HG02840 (cell line): Measurements from ENCODE around the gene DLGAP3.

Source experiments
- ATAC-seq: cut with Tn5 transposase; IDR thresholded peaks from one replicate; pipeline ENCODE4 v1.9.1; 2021; ENCODE audit warnings: mild to moderate bottlenecking, moderate library complexity, moderate number of reproducible peaks; ENCODE audit not compliant: unreplicated experiment, low FRiP score

The DLGAP3 gene

DNA sequence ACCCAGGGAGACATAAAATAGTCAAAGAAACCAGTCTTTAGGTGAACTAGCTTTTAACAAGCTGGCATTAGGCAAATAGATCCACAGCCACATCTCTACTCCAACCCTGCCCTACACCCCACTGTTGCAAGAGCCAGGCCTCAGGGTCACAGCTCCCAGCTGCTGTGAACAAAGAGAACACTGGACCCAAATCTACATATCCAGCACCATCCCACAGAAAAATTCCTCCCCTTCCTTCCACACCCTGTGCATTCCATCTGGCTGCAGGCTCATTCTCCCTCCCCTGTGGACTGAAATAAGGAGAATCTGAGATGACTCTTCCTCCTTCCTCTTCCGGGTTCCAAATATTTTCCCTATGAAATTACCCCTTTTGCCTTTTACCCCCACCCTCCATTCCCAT lies 23.2 kb downstream of the DLGAP3 start:
- no peak for ATAC-seq

DNA sequence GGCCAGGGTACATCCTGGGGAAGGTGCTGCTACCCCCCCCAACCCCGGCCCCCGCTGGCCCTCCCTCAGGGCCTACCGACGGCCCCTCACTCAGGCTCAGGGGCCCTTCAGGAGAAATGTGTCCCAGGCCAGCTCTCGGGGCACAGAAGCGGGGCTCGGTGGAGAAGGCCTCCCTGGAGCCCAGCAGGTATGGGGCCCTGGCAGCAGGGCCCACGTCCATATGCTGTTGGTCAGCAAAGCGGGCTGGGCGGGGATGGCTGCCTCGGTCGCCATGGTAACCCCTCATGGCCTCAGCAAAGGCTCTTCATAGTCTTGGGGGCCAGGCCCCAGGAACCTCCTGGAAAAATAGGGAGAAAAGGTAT lies 24.4 kb downstream of the DLGAP3 start:
- ATAC-seq, result no peak

DNA sequence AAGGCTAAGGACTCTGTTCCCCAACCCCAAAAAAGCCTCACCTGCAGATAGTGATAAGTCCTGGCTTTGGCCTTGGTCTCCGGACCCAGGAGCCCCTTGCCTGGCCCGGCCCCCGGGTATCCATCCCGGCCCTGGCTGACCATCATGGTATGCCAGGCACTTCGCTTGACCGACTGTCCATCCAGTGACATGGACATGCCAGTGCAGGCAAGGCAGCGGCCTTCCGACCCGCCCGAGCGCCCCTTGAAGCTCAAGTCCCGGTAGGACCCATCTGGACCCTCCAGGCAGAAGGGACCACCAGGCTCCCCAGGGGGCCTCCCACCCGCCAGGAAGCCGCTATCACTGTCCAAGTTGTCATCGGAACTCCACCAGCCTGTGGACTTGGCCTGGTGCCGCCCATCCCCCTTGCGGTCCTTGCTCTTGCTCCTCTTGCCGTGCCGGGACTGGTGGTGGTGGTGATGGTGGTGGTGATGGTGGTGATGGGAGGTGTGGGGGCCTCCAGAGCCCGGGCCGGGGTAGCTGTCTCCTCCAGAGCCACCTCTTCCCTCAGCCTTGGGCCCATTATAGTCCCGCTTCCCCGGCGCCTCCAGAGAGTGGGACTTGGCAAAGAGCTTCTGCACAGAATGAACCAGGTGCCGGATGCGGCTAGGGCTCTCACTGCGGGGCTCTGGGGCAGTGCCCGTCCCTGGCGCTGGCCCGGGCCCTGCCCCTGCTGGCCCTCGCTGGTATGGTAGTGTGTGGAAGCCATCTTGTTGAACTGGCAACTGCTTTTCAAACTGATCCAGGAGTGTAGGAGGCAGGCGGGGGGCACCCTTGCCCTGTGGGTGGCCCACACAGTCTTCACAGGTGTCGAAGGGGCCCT lies 25.0 kb downstream of the DLGAP3 start:
- no peak for ATAC-seq

DNA sequence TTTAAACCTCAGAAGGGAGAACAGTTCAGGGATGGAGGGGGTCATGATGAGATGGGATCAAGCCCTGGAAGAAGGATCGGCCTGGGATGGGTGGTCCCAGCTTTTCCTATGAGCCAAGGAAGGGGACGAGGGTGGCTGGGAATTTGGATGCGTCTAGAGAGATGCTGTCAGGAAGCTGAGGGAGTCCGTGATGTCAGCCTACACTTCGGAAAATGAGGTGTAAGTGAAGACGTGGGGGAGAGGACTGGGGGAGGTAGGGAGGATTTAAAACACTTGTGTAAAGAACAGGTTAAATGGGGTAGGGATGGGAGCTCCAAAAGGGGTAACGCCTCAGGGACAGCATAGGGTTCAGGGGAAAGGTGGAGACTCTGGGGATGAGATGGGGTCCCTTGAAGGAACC lies 27.5 kb downstream of the DLGAP3 start:
- no peak for ATAC-seq

DNA sequence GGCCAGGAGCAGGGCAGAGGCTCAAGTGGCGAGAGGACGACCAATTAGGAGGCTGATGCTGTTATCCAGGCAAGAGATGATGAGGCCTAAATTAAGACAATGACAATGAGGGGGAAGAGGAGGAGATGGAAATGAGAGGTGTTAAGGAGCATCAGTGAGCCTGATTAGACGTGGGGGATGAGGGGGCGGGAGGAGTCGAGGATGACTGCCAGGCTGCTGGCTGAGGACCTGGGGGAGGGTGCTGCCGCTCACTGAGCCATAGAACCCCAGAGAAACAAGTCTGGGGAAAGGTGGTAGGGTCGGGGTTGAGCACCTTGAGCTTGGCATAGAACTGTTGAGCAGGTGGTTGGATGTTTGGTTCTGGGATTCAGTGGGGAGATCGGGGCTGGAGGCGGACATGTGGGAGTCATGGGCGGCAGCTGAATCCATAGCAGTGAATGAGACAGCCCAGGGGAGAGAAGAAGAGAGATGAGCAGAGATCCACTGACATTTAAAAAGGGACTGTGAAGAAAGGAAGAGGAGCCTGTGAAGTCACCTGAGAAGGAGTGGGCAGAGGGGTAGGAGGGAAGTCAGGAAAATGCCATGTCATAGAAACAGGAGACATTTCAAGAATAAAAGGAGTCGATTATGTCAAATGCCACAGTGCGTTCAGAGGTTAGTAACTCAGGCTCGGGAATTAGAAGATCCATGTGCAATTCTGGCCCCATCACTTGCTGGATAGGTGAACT lies 28.5 kb downstream of the DLGAP3 start:
- ATAC-seq, result no peak

DNA sequence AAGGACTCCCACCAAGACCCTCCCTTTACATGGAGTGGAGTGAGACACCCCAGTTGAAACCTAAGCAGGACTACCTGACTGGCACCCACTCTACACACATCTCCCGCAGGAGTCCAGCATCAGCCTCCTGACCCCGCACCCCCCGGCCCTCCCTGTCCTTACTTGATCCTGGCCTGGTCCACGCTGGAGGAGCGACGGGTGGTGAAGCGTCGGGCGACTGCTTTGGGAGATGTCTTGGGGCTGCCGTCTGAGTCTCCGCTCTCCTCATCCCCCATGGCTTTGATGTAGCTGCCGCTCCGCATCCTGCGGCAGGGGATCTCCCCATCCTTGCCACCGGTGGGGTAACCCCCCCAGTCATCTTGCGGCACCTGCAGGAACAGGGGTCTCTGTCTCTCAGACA lies 29.5 kb downstream of the DLGAP3 start:
- ATAC-seq, result no peak

DNA sequence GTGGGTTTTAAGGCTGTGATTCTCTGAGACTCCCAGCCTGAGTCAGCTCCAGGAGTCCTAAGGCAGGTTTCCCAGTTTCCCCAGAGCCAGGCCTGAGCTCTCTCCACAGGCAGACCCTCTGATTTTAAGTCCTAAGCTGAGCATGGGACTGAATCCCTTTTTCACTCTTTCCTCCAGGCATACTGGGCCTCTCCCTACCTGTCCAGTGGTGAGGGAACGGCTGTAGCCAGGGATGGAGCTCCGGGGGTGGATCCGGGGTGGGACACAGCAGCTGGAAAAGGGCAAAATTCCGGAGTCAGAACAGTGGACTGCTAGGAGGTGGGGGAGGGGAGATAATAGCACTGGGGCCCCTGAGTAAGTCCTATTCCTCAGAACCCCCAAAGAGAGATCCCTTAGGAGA lies 30.0 kb downstream of the DLGAP3 start:
- no peak for ATAC-seq

DNA sequence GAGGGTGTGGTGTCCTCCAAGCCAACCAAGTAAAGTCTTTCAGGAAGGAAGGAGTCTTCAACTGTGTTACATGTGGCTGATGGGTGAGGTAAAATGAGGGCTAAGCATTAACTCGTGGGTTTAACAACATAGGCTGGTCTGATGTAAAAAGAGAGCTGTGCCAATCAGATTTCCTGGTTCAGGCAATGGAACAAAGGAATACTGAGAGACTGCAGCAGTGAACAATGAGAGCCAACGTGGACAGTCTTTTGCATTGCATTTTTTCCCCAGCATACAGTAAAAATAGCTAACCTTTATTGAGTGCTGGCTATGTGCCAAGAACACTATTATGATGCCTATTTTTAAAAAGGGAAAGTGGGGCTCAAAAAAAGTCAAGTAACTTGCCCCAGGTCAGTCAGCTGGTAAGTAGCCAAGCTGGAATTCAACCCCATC lies 31.1 kb downstream of the DLGAP3 start:
- no peak for ATAC-seq

DNA sequence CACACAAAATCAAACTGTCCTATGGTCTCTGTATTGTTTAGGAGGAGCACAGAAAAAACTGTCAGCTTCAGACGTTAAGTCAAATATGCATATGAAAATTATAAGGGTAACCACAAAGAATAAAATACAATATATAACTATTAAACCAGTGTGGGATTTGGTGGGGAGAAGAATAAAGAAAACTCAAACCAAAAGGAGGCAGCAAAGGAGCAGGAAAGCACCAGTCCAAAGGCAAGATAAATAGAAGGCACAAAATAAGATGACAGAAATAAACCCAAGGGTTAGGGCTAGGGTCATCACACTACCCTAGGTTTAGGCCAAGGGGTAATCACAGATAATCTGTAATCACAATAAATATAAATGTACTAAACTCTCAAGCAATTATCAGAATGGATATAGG lies 32.8 kb downstream of the DLGAP3 start:
- no peak for ATAC-seq

DNA sequence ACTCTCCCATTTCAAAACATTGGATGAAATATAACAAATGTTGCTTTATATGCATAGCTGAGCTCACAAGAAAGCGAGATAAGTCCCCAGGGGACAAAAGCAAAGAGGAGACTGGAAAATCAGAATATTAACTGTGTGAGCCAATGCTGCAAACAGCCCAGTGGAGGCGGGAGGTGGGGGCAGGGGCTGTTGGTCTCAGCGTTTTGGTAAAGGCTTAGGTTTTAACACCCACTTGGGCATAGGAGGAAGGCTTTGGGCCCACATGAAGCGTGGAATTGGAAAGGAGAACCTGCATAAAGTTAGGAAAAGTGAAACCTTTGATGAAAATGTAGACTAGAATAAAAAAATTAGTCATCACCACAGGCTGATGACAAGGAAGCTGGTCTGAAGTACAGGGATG lies 39.7 kb downstream of the DLGAP3 start:
- no peak for ATAC-seq

DNA sequence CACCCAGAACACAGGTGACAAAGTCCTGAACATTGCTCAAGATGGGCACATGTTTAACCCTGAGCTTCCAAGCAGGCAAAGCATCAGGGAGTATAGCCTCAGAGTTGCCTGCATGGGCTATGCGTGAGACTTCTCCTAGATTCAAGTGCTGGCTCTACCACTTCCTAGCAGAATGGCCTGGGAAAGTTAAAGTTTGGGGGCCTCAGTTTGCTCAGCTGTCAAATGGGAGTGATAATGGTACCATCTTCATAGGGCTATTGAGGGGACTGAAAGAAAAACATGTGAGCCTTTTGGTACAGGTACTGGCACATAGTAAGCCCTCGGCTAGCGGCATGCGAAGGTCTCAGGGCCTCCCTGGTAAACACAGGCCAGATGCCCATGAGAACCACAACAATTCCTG lies 41.9 kb downstream of the DLGAP3 start:
- ATAC-seq, result no peak

DNA sequence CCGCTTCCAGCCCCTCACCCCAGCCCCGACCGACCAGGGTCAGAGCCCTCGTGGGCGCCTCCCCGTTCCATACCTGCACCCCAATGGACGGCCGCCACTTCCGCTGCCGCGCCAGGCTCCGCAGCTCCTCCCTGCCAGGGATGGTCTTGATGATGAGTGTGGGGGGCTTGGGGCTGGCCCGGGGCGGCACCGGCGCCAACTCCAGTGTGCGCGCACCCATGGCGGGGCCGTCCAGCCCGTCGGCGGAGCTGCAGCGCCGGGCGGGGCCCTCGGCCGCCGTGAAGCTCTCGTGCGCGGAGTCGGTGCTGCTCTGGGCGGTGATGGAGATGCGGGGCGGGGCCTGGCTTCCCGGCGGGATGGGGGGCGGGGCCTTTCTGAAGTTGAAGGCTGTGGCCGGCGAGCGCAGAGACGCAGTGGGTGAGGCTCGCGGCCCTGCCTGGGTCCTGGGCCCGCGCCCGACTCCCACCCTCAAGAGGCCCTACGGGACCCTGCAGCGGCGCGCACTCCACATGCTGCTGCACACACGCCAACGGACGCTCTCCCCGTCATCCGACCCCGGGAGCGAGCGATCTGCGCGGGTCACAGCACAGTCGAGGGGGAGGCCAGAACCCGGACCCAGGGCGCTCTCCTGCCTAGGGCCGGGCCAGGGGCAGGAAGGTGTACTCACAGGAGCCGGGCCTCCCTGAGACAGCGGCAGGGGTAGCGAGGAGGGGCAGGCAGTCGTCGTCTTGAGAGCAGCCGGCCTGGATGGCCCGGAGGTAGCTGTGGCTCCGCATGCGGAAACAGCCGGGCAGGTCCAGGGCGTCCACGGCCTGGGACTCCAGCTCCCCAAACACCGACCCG lies 43.8 kb downstream of the DLGAP3 start:
- ATAC-seq, result no peak

DNA sequence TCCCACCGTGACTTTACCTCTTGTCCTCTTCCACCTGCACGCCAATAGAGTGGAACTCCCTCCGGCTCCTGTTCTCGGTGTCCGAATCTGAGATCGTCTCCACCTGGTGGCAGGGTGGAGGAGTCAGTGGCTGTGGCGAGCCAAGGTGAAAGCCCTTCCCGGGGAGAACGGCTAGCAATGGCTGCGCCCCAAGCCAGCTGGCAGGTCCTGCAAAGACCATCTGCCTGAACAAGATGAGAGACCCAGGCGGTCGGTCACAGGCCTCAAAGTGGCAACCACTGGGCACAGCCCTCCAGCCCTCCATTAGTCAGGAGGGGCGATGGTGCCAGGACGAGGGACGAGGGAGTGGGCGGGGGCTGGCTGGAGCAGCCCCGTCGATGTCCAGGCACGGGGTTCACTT lies 44.5 kb downstream of the DLGAP3 start:
- no peak for ATAC-seq

DNA sequence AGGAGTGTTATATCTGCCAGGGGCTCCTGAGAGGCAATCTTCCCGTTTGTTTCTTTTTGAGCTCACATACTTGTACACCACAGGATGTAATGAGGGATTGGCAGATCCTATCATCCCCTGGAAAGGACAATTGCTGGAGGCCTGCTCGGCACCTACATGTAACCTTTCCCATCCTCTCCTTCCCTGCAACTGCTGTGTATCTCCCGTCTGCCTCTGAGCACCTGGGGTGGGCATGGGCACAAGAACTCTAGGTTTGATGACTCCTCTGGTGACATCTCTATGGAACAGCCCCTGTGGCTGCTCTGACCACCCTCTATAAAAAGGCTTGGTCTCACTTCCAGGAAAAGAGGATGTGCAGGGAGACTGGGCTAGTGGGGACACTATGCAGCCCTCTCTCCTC lies 44.9 kb downstream of the DLGAP3 start:
- ATAC-seq, result no peak

DNA sequence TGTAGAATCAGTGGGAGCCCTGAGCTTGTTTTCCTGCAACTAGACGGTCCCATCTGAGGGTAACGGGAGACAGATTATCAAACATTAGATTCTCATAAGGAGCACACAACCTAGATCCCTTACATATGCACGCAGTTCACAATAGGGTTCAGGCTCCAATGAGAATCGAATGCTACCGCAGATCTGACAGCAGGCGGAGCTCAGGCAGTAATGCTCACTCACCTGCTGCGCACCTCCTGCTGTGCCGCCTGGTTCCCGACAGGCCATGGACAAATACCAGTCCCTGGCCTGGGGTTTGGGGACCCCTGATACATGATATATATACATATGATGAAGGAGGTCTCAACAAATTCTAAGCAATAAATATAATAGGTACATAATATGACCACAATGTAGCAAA lies 50.2 kb downstream of the DLGAP3 start:
- ATAC-seq, result no peak

DNA sequence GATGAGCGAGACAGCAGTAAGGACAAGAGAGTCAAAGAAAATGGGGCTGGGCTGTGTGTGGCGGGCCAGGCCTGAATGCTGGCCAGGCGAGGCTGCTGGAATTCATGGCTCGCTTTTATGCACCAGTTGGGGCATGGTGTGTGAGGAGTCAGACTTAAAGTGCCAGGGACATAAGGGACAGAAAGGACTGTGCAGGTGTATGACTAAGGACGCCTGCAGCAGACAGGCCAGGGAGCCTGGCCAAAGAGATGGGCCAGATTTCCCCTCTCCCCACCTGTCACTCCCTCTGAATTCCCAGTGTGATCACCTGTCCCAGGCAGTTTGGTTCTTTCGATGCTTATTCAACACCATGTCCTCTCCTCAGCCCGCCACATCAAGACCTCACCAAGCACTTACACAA lies 53.0 kb downstream of the DLGAP3 start:
- no peak for ATAC-seq

DNA sequence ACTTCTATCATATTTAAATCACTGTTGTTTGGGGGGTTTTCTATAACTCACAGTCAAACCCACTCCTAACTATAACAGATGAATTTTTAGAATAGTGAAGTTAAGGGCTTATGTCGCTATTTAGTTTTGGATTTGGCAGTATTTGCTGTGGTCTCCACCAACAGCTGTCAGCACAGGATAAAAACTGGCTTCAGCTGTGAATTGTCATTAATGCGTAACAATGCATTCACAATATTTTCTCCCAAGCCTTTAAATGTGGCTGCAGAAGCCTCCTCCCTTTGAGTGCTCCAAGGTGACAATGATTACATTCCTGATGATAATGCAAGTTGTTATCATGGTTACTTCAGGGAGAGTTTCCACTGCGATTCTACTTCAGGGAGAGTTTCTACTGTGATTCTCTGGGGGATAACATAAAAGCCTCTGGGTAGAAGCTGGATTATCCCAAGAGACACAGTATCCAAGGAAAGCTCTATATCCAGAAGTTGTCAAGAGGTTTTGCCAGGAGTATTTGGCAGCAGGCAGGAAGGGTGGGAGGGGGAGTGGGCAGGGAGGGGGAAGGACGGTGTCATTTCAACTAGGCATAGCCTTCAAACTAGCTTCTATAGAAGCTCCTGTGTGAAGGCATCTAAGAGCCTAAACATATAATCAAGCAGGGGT lies 55.0 kb downstream of the DLGAP3 start:
- ATAC-seq, result no peak

DNA sequence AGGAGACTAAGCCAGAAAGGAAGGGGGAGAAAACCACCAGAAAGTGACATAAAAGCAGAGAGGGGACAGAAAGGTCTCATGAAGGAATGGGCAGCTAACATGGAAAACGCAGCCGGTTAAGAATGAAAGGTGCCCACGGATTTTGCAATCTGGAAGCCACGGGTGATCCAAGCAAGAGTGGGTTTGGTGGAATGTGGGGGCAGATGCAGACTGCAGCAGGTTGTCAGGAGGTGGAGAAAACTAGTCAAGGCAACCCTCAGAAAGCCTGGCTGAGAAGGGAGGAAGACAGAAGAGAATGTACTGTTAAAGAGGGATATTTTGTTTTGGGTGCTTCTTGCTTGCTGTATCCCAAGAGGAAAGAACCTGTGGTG lies 57.3 kb downstream of the DLGAP3 start:
- no peak for ATAC-seq

DNA sequence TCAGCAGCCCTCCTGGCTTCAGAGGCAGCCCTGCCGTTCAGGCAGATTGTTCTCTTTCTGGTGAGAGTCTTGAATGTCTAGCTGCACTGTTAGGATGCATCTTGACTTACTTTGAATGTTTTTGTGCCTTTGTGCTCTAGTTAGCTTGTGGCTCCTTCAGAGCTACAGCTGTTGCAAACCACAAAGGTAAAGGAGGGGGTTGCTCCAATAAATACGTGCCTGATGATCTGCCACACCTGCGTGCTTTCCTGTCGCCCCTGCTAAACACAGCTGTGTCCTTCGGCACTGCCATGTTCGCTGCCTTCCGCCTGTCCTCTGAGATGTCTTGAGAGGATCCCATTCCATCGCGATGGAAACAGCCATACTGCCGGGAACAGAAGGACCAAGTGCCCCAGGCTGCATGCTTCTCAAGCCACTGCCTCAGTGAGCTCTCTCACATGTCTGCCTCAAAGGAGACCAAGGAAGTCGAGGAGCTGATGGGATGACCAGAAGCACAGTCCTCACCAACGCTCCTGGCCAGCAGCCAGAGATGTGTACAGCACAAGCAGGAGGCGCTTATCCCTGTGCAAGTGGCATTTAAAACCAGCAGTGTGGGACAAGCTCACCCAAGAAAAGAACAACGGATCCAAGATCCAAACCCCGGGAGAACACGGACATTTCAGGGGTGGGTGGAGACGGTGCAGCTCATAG lies 57.9 kb downstream of the DLGAP3 start:
- no peak for ATAC-seq

DNA sequence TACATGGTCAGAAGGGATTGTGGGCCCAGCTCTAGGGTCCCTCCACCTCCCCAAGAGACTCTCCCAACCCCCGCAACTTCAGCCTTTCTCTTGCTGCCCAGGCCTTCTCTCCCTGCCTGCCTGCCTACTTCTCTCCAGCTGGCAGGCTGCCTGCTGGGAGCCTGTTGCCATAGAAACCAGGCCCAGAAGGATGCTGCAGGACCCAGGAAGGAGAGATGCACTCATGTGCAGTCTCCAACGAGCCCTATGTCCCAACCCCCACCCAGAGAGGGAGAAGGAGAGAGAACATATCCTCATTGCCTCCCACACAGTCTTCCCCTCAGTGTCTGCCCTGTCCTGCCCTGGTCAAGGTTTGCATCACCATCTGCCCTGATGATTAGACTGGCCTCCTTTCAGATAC lies 59.1 kb downstream of the DLGAP3 start:
- no peak for ATAC-seq
